ENCODE data around the gene SPPL2A. TPM values are rescaled to one million over a fixed set of nuclear protein-coding genes. Genes with fewer than 3 reads are reported as not detected.
"Not testable (repeated sequence)": the region's sequence is repeated elsewhere in the genome, so short reads cannot be mapped to it uniquely, and the experiment has no call there.

Gene SPPL2A
- polyA plus RNA-seq, 12 donors = 39.5 to 69.9 (median 56.1) TPM; not detected in 1

GRCh38 chr15:50697109-50697797 lies 68.3 kb downstream of the SPPL2A start:
- DNase-seq = no peak

- not testable (repeated sequence) for DNase-seq
These were observed 70.8 kb downstream of the SPPL2A start for GRCh38 chr15:50694634-50695165.

GRCh38 chr15:50687302-50687902 lies 78.1 kb downstream of the SPPL2A start:
- peak; percentile 1 for DNase-seq

GRCh38 chr15:50686469-50687301 lies 78.8 kb downstream of the SPPL2A start, which contains the start of gene TRPM7:
Gene TRPM7 (minus strand): TSS chr15:50686797. CDS start chr15:50686533, 264 bp downstream.
- DNase-seq = peak; percentile 89

GRCh38 chr15:50685976-50686468 lies 79.5 kb downstream of the SPPL2A start:
- DNase-seq = peak; percentile 42

GRCh38 chr15:50685191-50685975 lies 80.1 kb downstream of the SPPL2A start:
- peak; percentile 13 for DNase-seq

- no peak for DNase-seq
These were observed 84.0 kb downstream of the SPPL2A start for GRCh38 chr15:50681467-50681866.

- no peak for DNase-seq
These were observed 88.6 kb downstream of the SPPL2A start for GRCh38 chr15:50676799-50677483.

GRCh38 chr15:50675535-50676144 lies 89.9 kb downstream of the SPPL2A start:
- DNase-seq = peak; percentile 57

- no peak for DNase-seq
These were observed 95.4 kb downstream of the SPPL2A start for GRCh38 chr15:50670115-50670514.

GRCh38 chr15:50669611-50670010 lies 95.9 kb downstream of the SPPL2A start:
- no peak for DNase-seq

GRCh38 chr15:50665938-50666337 lies 99.6 kb downstream of the SPPL2A start:
- DNase-seq = no peak

GRCh38 chr15:50655555-50655954 lies 110.0 kb downstream of the SPPL2A start:
- no peak for DNase-seq

GRCh38 chr15:50653156-50653743 lies 112.3 kb downstream of the SPPL2A start:
- no peak for DNase-seq

- no peak for DNase-seq
These were observed 112.8 kb downstream of the SPPL2A start for GRCh38 chr15:50652671-50653070.
